HG02938 (cell line): ENCODE results near the gene PILRB.
"Not testable (repeated sequence)": the region's sequence is repeated elsewhere in the genome, so short reads cannot be mapped to it uniquely, and the experiment has no call there.

ENCODE experiments used
- ATAC-seq: cut with Tn5 transposase; IDR thresholded peaks from one replicate; pipeline ENCODE4 v1.9.1; 2021; ENCODE audit warnings: mild to moderate bottlenecking, moderate library complexity; ENCODE audit not compliant: unreplicated experiment

PILRB gene

DNA sequence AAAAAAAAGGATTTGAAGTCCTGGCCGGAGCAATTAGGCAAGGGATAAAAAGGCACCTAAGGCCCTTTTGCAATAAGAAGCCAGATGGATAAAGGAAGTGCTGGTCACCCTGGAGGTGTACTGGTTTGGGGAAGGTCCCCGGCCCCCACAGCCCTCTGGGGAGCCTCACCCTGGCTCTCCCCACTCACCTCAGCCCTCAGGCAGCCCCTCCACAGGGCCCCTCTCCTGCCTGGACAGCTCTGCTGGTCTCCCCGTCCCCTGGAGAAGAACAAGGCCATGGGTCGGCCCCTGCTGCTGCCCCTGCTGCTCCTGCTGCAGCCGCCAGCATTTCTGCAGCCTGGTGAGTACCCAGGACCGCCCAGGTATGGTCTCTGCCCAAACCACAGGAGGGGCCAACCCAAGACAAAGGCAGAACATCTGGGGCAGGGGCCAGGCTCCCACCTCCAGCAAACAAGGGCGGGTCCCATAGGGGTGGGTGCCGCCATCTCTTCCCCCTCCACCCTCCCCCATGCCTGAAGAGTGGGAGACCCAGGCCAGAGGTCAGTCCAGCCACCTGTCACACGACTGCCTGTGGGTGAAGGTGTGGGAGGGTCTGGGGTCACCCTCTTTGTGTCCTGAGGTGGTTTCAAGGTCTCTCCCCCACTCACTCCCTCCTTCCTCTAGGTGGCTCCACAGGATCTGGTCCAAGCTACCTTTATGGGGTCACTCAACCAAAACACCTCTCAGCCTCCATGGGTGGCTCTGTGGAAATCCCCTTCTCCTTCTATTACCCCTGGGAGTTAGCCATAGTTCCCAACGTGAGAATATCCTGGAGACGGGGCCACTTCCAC is at the start of gene PILRB:
Gene PILRB (plus strand): TSS at position 91 of the 830 bp plus-strand sequence. CDS start 186 bp downstream, at position 277.
- no peak for ATAC-seq

GRCh38 chr7:100318329-100318728 is 39.6 kb upstream of the PILRB start:
- not testable (repeated sequence) for ATAC-seq

DNA sequence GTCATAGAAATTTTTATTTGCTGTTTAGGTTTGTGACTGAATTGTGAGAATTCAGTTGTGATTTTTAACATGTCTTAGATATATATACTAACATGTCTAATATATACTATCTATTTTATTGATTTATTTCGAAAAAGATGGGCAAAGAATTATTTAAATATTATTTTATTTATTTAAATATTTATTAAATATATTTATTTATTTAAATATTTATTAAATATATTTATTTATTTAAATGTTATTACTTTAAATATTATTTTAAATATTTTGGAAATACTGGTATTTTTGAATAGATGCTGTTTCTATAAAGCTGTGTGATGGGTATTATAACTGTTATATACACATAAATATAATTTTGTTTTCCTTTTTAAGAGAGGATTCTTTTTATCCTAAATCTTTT is 36.3 kb upstream of the PILRB start:
- ATAC-seq, result not testable (repeated sequence)

DNA sequence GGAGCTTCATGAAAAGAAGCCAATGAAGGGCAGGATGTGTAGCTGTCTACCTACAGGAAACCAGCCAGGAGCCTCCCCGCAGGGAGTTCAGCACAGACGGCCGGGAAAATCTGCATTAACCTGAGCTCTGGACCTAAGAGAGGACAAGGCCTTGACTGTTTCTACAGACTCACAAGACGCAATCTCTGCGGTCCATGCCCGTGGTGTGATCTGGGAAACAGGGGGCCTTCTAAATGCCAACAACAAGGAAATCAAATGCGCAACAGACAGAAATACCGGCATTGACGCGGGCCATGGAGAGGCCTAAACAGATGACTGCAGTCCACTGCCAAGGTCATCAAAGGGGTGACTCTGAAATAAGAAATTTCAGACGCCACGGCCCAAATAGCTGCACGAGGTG is 33.7 kb upstream of the PILRB start:
- ATAC-seq, result not testable (repeated sequence)

DNA sequence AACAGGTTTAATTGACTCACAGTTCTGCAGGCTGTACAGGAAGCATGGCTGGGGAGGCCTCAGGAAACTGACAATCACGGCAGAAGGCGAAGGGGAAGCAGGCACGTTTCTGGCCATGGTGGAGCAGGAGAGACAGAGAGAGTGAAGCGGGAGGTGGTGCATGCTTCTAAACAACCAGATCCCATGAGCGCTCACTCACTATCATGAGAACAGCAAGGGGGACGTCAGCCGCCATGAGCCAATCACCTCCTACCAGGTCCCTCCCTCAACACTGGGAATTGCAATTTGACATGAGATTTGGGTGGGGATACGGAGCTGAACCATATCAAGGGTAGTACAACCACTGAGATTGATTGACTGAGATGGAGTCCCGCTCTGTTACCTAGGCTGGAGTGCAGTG is 32.2 kb upstream of the PILRB start:
- ATAC-seq, result not testable (repeated sequence)

DNA sequence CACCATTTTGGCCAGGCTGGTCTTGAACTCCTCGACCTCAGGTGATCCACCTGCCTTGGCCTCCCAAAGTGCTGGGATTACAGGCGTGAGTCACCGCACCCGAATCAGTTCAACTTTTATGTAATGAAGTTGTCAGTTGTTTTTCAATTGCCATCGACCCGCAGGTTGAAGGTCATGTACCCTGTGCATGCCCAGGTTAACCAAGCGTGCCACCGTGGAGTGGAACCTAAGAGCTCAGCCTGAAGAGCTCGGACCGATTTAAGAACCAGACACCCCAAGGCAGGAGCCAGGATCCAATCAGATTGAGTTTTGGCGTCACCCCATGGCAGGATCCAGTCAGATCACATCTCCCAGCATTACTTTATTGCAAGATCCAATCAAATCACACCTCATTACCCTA is 31.0 kb upstream of the PILRB start:
- ATAC-seq, result not testable (repeated sequence)

DNA sequence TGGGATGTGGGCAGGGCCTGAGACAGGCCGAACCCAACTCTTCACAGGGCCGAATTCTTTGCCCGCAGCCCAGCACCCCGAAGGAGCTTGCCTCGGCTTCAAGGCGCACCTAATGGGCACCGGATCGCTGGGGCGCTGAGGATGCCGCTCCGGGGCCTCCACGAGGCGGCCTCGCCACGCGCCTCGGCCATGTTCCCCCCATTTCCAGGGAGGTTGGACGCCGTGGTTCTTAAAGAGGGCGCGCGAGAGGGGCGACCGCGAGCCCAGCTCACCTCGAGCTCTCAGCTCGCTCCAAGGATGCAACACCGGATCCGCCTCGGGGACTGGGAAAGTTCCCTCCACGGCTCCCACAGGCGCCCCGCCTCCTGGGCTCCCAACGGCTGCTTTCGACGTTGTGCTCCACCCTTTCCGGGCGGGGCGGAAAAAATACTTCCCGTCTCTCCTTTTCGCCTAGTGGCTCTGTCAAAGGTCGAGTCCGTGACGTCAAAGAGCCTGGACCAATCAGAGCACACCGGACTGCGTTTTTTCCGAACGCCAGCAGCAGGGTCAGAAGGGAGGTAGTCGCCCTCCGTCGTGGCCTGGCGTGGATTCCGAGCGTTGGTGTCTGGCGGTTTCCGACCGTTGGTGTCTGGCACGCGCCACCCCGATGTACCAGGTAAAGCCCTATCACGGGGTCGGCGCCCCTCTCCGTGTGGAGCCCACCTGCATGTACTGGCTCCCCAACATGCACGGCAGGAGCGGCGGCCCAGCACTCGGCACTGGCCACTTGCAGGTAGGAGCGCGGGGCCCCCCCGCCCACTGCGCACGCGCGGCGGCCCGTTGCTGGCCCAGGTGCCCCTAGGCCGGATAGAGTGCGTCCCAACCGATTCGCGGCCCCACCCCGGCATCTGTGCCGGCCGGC is 22.1 kb upstream of the PILRB start:
- ATAC-seq, result peak; percentile 97

DNA sequence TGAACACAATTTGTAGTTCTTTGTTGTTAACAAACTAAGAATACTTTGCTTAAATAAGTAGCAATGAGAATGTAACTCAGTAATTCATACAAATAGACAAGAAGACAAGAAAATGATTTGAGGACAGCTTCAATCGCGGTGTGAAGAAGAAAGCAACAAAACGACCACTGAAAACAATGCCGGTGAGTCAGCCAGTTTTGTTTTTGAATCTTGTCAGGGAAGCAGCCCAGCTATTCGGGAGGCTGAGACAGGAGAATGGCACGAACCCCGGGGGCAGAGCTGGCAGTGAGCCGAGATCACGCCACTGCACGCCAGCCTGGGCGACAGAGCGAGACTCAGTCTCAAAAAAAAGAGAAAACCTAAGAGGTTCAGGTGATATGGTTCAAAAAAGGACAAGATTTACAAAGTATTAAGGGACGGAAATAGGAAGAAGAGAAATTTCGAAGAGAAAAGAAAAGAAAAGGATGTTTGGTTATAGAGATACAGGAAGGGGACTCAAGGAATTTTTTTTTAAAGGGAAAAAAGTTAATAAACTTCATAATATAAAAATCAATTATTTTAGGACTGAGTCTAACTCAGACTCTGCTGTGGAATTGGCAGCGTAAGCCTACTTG is 19.7 kb upstream of the PILRB start:
- ATAC-seq, result not testable (repeated sequence)

DNA sequence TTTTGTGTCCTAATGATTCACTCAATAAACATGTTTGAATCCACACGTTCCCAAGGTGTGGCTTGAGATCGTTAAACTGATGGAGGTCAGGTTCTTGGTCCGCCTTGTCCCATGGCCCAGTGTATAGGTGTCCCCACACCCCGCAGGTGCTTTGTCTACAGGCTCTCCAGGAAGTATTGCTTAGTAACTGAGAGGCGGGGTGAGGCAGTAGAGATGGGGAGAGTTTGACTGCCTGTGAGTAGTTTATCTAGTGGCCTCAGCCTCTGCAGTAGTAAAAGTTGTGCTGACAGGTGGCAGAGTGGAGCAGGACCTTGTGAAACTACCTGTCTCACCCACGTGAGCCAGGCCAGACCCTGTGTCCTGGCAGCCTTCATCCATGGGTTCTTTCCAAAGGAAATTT is 16.6 kb upstream of the PILRB start:
- not testable (repeated sequence) for ATAC-seq

DNA sequence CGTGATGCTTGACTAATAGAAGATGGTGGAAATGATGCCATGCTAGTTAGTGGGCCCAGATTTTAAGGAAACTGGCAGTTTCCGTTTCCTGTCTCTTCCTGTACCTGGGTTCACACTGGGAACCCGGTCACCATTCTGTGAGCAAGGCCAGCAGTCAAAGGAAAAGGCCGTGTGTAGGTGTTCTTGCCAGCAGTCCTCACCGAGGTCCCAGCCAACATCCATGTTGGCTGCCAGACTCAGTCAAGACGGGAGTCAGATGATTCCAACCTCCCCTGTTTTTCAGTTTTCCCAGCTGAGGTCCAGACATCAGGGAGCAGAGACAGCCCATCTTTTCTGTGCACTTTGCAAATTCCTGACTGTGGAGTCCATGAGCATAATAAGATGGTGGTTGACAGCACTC is 15.2 kb upstream of the PILRB start:
- no peak for ATAC-seq

GRCh38 chr7:100344124-100344559 is 13.8 kb upstream of the PILRB start:
- ATAC-seq, result not testable (repeated sequence)

- ATAC-seq, result peak; percentile 58
Measured at GRCh38 chr7:100344560-100345287, 13.2 kb upstream of the PILRB start.

DNA sequence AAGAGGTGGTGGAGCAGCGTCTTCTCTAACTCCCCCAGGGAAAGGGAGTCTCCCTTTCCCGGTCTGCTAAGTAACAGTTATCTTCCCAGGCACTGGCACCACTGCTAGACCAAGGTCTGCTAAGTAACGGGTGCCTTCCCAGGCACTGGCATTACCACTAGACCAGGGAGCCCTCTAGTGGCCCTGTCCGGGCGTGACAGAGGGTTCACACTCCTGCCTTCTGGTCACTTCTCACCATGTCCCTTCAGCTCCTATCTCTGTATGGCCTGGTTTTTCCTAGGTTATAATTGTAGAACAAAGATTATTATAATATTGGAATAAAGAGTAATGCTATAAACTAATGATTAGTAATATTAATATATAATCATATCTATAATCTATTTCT is 12.6 kb upstream of the PILRB start:
- ATAC-seq, result peak; percentile 30

DNA sequence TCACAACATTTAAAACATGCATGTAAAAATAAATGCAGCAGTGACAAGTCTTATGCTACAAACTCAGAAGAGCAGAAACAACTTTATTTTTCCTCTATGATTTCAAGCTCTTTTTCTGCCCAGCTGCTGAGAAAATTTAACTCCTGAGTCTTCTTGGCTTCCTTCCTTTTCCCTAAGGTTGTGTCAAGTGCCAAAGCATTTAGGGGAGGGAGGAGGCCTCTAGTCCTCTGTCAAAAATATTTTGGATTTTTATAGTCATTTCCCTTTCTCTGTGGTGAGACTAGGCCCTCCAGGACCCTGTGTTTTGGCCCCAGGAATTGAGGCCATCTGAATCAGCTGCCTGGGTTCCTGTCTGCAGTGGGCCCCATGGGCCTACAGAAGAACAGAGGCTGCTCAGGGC is 11.0 kb upstream of the PILRB start:
- no peak for ATAC-seq

- no peak for ATAC-seq
Measured at GRCh38 chr7:100348805-100349204, 9.1 kb upstream of the PILRB start.

GRCh38 chr7:100349757-100350156 is 8.2 kb upstream of the PILRB start:
- ATAC-seq, result no peak

DNA sequence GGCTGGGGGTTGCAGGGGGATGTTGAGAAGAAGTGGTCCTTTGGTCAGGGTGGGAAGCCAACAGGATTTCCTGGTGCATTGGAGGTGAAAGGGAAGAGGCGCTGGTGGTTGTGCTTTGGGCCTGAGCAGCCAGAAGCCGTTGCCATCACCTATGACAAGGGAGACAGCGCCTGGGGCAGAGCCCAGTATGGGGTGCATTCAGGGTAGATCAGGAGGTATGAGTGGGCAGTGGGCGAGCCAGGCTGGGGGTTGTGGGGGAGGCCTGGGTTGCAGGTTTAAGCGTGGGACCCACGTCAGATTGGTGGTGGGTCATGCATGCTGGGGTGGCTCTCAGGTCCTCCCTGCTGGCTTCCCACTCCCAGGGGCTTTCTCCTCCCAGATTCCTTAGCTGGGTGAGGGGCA is 6.3 kb upstream of the PILRB start:
- ATAC-seq, result no peak

DNA sequence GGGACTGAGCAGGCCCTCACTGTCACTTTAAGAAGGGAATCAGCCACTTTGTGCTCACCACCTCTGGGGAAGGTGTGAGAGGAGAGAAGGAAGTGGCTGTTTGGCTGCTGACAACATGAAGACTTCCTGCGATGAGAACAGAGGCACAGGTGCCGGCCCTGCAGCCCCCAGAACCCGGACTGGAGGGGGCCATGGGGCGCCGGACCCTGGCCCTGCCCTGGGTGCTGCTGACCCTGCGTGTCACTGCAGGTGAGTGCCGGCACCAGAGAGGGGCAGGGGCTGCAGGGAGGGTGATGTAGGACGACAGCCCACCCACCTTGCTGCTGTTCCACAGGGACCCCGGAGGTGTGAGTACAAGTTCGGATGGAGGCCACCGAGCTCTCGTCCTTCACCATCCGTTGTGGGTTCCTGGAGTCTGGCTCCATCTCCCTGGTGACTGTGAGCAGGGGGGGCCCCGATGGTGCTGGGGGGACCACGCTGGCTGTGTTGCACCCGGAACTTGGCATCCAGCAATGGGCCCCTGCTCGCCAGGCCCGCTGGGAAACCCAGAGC is 5.6 kb upstream of the PILRB start:
- ATAC-seq, result not testable (repeated sequence)

DNA sequence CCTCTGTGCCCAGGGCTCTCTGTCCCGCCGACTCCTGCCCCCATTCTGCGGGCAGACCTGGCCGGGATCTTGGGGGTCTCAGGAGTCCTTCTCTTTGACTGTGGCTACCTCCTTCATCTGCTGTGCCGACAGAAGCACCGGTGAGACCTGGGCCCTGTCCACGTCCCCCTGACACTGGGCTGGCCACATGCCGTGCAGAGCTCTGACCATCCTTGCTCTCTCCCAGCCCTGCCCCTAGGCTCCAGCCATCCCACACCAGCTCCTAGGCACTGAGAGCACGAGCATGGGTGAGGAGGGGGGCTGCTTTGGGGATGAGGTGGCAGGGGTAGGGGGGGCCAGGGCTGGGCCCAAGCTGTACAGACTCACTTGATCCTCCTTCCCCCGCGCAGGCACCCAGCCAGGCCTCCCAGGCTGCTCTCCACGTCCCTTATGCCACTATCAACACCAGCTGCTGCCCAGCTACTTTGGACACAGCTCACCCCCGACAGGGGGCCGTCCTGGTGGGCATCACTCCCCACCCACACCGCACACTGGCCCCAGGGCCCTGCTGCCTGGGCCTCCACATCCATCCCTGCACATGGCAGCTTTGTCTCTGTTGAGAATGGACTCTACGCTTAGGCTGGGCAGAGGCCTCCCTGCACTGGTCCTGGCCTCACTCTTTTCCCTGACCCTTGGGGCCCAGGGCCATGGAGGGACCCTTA is 4.8 kb upstream of the PILRB start:
- ATAC-seq, result no peak
